ENCODE data around the gene RAPGEFL1.

The RAPGEFL1 gene

GRCh38 chr17:40241252-40241834 is 64.1 kb downstream of the RAPGEFL1 start:
- H3K4me2 ChIP-seq (ENCODE audit: low read depth, low read length, poor library complexity, severe bottlenecking), result no peak overlapping the region
- H2AFZ ChIP-seq (ENCODE audit: low read length), result no peak overlapping the region
- H4K20me1 ChIP-seq (ENCODE audit: insufficient read depth, low read length, poor library complexity, severe bottlenecking), result peaks cover 3% of the 10 kb centered on the region
- H3K27me3 ChIP-seq (ENCODE audit: insufficient read depth, low read length, poor library complexity, severe bottlenecking), result no peaks in the 10 kb centered on the region
- no peak overlapping the region for H3K4me3 ChIP-seq (ENCODE audit: low read length, poor library complexity, severe bottlenecking)
- H3K9ac ChIP-seq (ENCODE audit: low read depth, low read length, poor library complexity, severe bottlenecking), result no peak overlapping the region
- H3K9me2 ChIP-seq (replicated peaks; ENCODE audit: low read depth, low read length), result no peaks in the 10 kb centered on the region
- H3K79me2 ChIP-seq (ENCODE audit: insufficient read depth, low read length), result peaks cover 68% of the 10 kb centered on the region; the same call in 1 of the 2 replicates
- no peaks in the 10 kb centered on the region for H3F3A ChIP-seq (ENCODE audit: low read depth)
- H3K4me1 ChIP-seq (ENCODE audit: insufficient read depth, low read length, poor library complexity, severe bottlenecking), result no peaks in the 10 kb centered on the region
- no peaks in the 10 kb centered on the region for H3K9me3 ChIP-seq (ENCODE audit: insufficient read depth, low read depth, low read length)
- TF ChIP-seq CTCF (conservative IDR thresholded peaks at IDR 0.05; ENCODE audit: low read length), result no peak
- no peak for TF ChIP-seq EZH2phosphoT487 (IDR thresholded peaks at IDR 0.05; ENCODE audit: borderline replicate concordance)
- no peaks in the 10 kb centered on the region for H3K36me3 ChIP-seq (ENCODE audit: insufficient read depth, low read length)

GRCh38 chr17:40242774-40243173 is 65.5 kb downstream of the RAPGEFL1 start:
- H3K79me2 ChIP-seq (ENCODE audit: insufficient read depth, low read length), result peaks cover 65% of the 10 kb centered on the region; the same call in 1 of the 2 replicates
- no peak overlapping the region for H3K9ac ChIP-seq (ENCODE audit: low read depth, low read length, poor library complexity, severe bottlenecking)
- H2AFZ ChIP-seq (ENCODE audit: low read length), result no peak overlapping the region
- H3F3A ChIP-seq (ENCODE audit: low read depth), result no peaks in the 10 kb centered on the region
- H3K4me1 ChIP-seq (ENCODE audit: insufficient read depth, low read length, poor library complexity, severe bottlenecking), result no peaks in the 10 kb centered on the region
- H3K4me2 ChIP-seq (ENCODE audit: low read depth, low read length, poor library complexity, severe bottlenecking), result no peak overlapping the region
- H3K27me3 ChIP-seq (ENCODE audit: insufficient read depth, low read length, poor library complexity, severe bottlenecking), result no peaks in the 10 kb centered on the region
- TF ChIP-seq CTCF (conservative IDR thresholded peaks at IDR 0.05; ENCODE audit: low read length) (no peak), EZH2phosphoT487 (IDR thresholded peaks at IDR 0.05; ENCODE audit: borderline replicate concordance) (no peak)
- H3K4me3 ChIP-seq (ENCODE audit: low read length, poor library complexity, severe bottlenecking), result no peak overlapping the region
- no peaks in the 10 kb centered on the region for H3K9me2 ChIP-seq (replicated peaks; ENCODE audit: low read depth, low read length)
- H3K36me3 ChIP-seq (ENCODE audit: insufficient read depth, low read length), result no peaks in the 10 kb centered on the region
- peaks cover 3% of the 10 kb centered on the region for H4K20me1 ChIP-seq (ENCODE audit: insufficient read depth, low read length, poor library complexity, severe bottlenecking)
- no peaks in the 10 kb centered on the region for H3K9me3 ChIP-seq (ENCODE audit: insufficient read depth, low read depth, low read length)

- Histone ChIP-seq H4K20me1 (ENCODE audit: insufficient read depth, low read length, poor library complexity, severe bottlenecking) (peaks cover 8% of the 10 kb centered on the region), H3K9me3 (ENCODE audit: insufficient read depth, low read depth, low read length) (no peaks in the 10 kb centered on the region), H3K9me2 (replicated peaks; ENCODE audit: low read depth, low read length) (no peaks in the 10 kb centered on the region), H3K4me1 (ENCODE audit: insufficient read depth, low read length, poor library complexity, severe bottlenecking) (no peaks in the 10 kb centered on the region), H3K4me3 (ENCODE audit: low read length, poor library complexity, severe bottlenecking) (no peak overlapping the region), H3K27me3 (ENCODE audit: insufficient read depth, low read length, poor library complexity, severe bottlenecking) (no peaks in the 10 kb centered on the region), H3K4me2 (ENCODE audit: low read depth, low read length, poor library complexity, severe bottlenecking) (no peak overlapping the region), H3K9ac (ENCODE audit: low read depth, low read length, poor library complexity, severe bottlenecking) (no peak overlapping the region), H3K79me2 (ENCODE audit: insufficient read depth, low read length) (peaks cover 70% of the 10 kb centered on the region; the same call in 1 of the 2 replicates), H3K36me3 (ENCODE audit: insufficient read depth, low read length) (no peaks in the 10 kb centered on the region), H3F3A (ENCODE audit: low read depth) (no peaks in the 10 kb centered on the region), H2AFZ (ENCODE audit: low read length) (no peak overlapping the region)
- TF ChIP-seq EZH2phosphoT487 (IDR thresholded peaks at IDR 0.05; ENCODE audit: borderline replicate concordance), result no peak
- no peak for TF ChIP-seq CTCF (conservative IDR thresholded peaks at IDR 0.05; ENCODE audit: low read length)
These were observed 66.5 kb downstream of the RAPGEFL1 start for GRCh38 chr17:40243761-40244160.
